HTERT RPE-1 (cell line): ENCODE data around the gene MED27.

Experiments
- in situ Hi-C: fragments of 300-500 bp; cut with MboI; formaldehyde crosslinking; loops from 4 replicates; pipeline ENCODE4 v1.14.3; 2020; ENCODE audit warnings: low sequenced_read_pairs

Gene MED27

GRCh38 chr9:131976157-131977108 lies 103.2 kb downstream of the MED27 start:
- in situ Hi-C loops: no loop called here

- in situ Hi-C loops: no loop called here
Measured at GRCh38 chr9:131972889-131973288, 106.8 kb downstream of the MED27 start.

DNA sequence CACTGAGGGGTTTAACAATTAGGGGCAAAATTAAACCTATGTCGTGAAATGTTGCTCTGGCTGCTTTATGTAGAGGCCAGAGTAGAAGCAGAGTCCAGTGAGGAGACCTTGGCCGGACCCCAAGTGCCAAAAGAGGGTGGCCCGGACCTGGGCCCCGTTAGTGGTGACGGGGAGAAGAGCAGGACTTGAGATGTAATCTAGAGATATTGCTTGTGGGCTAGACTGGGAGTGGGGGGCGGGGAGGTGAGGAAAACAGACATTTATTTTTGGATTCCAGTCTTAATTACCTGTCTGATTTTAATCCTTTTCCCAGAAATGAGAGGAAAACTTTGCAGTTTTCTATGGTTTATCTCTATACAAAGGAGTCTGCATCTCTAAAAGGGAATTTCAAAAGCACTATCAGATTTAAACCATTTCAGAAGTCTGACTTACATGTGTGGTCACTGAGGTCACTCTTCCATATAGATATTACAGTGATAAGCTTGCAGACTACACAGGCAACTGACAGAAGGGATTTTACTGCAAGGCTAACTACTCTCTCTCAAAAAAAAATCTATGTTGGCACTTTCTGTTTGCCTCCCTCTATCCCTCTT lies 108.1 kb downstream of the MED27 start:
- in situ Hi-C loops: no loop called here

- in situ Hi-C loops: no loop called here
Measured at GRCh38 chr9:131969469-131969989, 110.1 kb downstream of the MED27 start.

GRCh38 chr9:131968632-131969031 lies 111.0 kb downstream of the MED27 start:
- in situ Hi-C loops: no loop called here

DNA sequence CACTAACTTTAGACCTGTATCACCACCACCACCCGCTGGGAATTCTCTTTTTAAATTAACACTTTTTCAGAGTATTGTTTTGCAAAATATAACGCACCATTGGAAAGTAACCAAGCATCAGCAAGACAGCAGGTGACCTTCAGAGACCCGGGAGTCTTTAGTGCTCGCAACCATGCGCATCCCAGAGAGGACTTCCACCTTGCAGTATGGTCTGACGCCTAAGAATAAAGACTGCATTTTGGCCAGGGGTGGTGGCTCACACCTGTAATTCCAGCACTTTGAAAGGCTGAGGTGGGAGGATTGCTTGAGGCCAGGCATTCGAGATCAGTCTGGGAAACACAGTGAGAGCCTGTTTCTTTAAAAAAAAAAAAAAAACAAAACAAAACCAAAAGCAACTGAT lies 113.8 kb downstream of the MED27 start:
- in situ Hi-C loops: no loop called here

DNA sequence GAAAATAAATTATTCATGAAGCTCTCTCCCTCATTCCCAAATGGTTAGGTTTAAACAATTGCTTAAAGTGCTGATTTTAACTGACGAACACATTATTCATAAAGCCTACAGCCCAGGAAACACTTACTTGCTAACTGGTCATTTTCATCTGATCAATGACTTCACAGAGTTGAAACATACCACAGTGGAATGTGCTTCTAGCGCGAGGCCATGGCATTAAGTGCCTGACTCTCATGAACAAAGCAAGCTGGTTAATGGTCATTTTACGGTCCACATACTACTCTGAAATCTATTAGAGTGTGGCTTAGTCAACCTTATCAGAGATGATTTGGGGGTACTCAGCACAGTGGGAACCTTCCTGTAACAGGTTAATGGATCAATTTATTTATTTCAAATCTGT lies 114.6 kb downstream of the MED27 start:
- in situ Hi-C loops: no loop called here

GRCh38 chr9:131963072-131964030 lies 116.3 kb downstream of the MED27 start:
- in situ Hi-C loops: no loop called here

DNA sequence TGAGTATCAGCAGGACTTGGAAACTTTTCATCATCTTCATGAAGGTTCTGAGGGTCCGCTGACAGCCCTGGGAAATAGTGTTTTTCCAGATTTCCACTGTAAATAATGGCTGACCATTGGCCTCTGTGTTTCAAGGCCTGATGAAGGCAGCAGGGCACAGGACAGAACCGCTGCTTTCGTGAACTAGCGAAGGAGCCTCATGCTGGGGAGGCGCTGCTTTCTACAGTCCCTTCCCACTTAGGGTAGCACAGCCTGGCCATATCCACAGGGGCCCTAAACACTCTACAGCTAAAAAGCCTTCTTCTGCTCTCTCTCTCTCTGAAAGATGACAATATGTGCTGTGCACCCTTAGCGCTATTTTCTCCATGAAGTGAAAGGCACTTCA lies 118.2 kb downstream of the MED27 start:
- in situ Hi-C loops: no loop called here

DNA sequence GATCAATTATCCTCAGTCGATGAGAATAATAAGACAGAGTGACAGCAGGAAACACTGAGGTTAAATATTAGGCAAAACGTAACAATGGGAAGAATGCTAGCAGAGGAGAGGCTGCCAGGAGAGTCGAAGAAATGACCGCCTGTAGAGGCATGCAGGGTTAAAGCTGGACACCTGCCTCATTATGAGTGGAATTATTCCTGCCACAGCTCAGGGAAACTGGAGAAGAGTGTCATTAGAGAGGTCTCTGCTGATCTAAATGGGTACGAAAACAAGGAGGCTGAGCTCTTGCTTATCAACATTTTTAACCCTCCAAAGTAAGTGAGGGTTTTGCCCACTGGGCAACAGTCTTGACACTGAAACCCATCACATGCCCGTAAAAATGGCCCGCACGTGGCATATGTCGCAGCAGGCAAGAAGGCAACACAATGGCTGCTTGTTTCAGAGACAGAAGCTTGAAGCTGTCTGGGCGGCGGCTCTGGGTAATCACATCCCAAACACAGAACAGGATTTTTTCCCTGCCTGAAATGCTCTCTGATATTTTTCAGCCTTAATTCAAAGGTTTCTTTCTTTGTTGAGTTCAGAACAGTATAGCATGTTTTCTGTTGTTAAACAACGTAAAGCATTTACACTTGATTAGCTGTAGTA lies 118.7 kb downstream of the MED27 start:
- in situ Hi-C loops: no loop called here

- in situ Hi-C loops: no loop called here
Measured at GRCh38 chr9:131960311-131960710, 119.4 kb downstream of the MED27 start.

DNA sequence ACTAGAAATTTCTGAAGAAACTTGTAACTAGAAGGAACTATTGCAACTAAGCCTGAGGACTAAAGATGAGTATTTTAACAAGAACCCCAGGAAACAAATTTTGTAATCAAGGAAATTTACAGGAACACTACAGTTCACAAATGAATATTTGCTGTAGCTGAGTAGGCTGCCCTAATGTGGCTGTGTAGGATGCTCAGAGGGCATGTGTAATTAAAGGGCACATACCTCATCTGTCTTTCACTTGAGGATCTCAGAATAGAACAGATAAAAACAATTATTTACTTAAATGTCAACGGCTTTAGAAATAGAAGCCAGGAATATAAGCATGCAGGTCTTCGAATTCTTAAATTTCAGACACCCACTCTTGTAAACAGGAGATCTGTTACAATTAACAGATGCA lies 119.8 kb downstream of the MED27 start:
- in situ Hi-C loops: no loop called here

DNA sequence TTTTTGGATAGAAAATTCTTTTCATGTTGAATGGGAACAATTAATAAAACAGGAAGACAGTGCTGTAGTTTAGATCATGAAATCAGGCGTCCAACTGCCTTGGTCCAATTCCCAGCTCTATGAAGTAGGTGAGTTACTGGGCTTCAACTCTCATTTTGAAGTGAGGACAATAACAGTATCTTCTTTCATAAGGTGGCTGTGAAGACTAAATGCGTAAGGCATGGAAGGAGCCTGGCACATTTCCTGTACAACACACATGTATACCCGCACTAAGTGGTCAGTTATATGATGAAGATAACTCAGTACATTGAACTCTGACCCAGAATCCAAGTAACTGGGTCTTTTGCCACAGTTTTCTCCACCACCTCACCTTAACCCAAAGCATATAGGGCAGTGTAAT lies 120.6 kb downstream of the MED27 start:
- in situ Hi-C loops: no loop called here

GRCh38 chr9:131954299-131954698 lies 125.4 kb downstream of the MED27 start:
- in situ Hi-C loops: no loop called here

DNA sequence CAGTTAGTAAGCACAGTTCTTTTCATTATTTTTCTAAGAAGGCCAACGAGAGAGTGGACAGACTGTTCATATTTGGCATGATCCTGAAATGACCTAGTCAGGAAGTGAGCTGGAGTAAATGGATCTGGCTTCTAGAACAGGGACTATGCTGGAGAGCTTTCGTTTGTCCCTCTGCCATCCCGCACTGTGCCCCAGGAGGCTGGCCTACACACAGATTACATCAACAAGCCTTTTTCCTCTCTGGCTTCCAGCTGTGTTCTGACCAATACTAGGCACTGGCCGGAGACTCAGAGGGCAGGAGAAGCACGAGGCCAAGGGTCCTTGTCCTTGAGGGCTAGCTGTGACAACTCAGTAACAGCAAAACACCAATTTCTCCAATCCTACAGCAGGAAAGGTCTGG lies 127.8 kb downstream of the MED27 start:
- in situ Hi-C loops: no loop called here

GRCh38 chr9:131951155-131951554 lies 128.5 kb downstream of the MED27 start:
- in situ Hi-C loops: no loop called here

GRCh38 chr9:131950487-131950886 lies 129.2 kb downstream of the MED27 start:
- in situ Hi-C loops: no loop called here

- in situ Hi-C loops: no loop called here
Measured at GRCh38 chr9:131946180-131946579, 133.5 kb downstream of the MED27 start.

DNA sequence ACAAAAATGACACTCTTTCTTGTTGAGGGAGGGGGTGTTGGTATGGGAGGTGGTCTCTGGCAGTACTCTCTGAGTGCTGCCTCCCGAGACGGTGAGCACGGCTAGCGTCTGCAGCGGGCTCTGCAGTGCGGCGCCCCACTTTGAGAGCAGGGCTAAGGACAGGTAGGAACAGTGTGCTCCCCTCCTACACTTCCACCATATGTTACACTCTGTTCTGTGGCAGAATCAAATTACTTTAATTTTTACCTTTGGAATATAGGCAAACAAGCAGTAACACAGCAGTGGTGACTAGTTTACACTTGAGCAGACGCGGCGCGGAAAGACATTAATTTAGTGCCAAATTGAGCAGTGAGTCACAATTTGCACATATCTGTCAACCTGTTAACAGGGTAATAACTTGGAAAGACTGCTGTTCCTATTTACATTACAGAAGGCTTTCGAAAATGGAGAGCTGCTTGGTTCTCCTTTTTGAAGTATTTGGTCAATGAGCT lies 136.3 kb downstream of the MED27 start:
- in situ Hi-C loops: no loop called here

DNA sequence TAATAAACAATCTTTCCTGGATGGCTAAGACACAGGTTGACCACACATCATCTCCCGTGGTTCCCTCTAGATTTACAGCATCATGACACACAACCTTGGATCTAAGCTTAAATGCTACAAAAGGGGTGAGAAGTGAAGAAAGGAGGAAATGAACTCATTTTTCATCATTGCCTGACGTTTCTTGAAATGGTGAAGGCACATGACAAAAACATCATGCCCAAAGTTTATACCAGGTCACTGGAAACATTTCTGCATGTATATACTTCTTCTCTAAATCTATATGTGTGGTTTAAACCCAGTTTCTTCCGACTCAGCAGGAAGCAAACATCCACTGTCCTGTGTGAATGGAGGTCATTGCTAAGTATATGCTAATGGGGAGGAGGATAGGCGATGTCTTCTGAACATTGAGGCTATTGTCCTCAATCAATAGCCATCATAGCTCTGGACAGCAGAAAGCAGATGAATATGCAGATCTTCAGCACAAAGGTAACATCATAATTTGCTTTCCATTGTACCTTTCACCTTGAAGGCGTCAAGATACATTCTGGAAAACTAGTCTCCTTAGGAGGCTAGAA lies 137.4 kb downstream of the MED27 start:
- in situ Hi-C loops: no loop called here
